K562 (cell line): ENCODE results near the gene HNRNPA2B1. TPM values are rescaled to one million over a fixed set of nuclear protein-coding genes. Genes with fewer than 3 reads are reported as not detected.
A peak's percentile ranks its signal among the peaks of the same experiment; 100 is the strongest.

Experiments used
- ARID2 ChIP-seq: fragments of 450-650 bp; IDR thresholded peaks from 2 replicates; pipeline ENCODE4 v1.6.1; 2017; ENCODE audit warnings: antibody characterized with exemption, mild to moderate bottlenecking
- BHLHE40 ChIP-seq: IDR thresholded peaks from 2 replicates; pipeline ENCODE4 v1.6.1; 2011; ENCODE audit warnings: low read length, improper control_type of control experiment
- CSDE1 ChIP-seq, 2 experiments: fragments of 450-650 bp; IDR thresholded peaks; 2 replicates each; pipeline ENCODE4 v1.6.1; 2016; ENCODE audit warnings: mild to moderate bottlenecking in 1 of 2
- FOXJ2 ChIP-seq: fragments of 200-800 bp; sonication (Bioruptor generic); IDR thresholded peaks from 2 replicates; pipeline ENCODE4 v1.6.1; 2016; ENCODE audit warnings: missing genetic modification characterization, missing compliant biosample characterization
- GTF2E2 ChIP-seq: fragments of 200-800 bp; sonication (Bioruptor generic); IDR thresholded peaks from 2 replicates; pipeline ENCODE4 v1.6.1; 2016; ENCODE audit warnings: missing genetic modification characterization, missing compliant biosample characterization
- HMG20A ChIP-seq: fragments of 450-650 bp; formaldehyde crosslinking; conservative IDR thresholded peaks from 2 replicates; pipeline ENCODE4 v1.4.0; 2020; ENCODE audit warnings: mild to moderate bottlenecking, mixed read lengths
- HSF4 ChIP-seq: fragments of 250-450 bp; sonication (Bioruptor Pico); IDR thresholded peaks from 2 replicates; pipeline ENCODE4 v2.1.2; 2022; ENCODE audit warnings: mild to moderate bottlenecking, moderate library complexity, borderline replicate concordance
- MED1 ChIP-seq: sonication (generic); formaldehyde crosslinking; IDR thresholded peaks from 2 replicates; pipeline ENCODE4 v1.8.1; 2023; ENCODE audit warnings: missing genetic modification reagents, borderline replicate concordance
- MTA2 ChIP-seq: fragments of 450-650 bp; IDR thresholded peaks from 2 replicates; pipeline ENCODE4 v1.6.1; 2016; ENCODE audit warnings: low read depth
- NR1H2 ChIP-seq: sonication (generic); formaldehyde crosslinking; IDR thresholded peaks from 2 replicates; pipeline ENCODE4 v1.4.0; 2020; ENCODE audit warnings: mild to moderate bottlenecking, missing genetic modification reagents
- PHB2 ChIP-seq: fragments of 450-650 bp; IDR thresholded peaks from 2 replicates; pipeline ENCODE4 v1.6.1; 2017; ENCODE audit warnings: low read depth
- PYGO2 ChIP-seq: fragments of 450-650 bp; IDR thresholded peaks from 2 replicates; pipeline ENCODE4 v1.6.1; 2016; ENCODE audit warnings: mild to moderate bottlenecking, missing genetic modification characterization, moderate library complexity, missing compliant biosample characterization
- SIN3A ChIP-seq, 2 experiments: fragments of 150-350 bp in 1 of 2; IDR thresholded peaks; 2 replicates each; pipeline ENCODE4 v1.6.1; 2011 to 2016; ENCODE audit warnings: borderline replicate concordance in 2 of 2, low read depth in 2 of 2, low read length in 2 of 2, mild to moderate bottlenecking in 2 of 2, moderate library complexity in 2 of 2; ENCODE audit not compliant: control insufficient read depth in 1 of 2
- SRSF1 ChIP-seq: fragments of 200-400 bp; formaldehyde crosslinking; IDR thresholded peaks from 2 replicates; pipeline ENCODE4 v1.6.1; 2017; ENCODE audit warnings: mild to moderate bottlenecking, low read depth, low read length, moderate library complexity
- ZNF134 ChIP-seq: fragments of 250-450 bp; sonication (Bioruptor Pico); conservative IDR thresholded peaks from 2 replicates; pipeline ENCODE4 v1.4.0; 2020
- ZNF274 ChIP-seq: IDR thresholded peaks from 2 replicates; pipeline ENCODE4 v1.6.1; 2011; ENCODE audit warnings: low read depth, mild to moderate bottlenecking, low read length, moderate library complexity, borderline replicate concordance
- ZNF717 ChIP-seq: fragments of 250-450 bp; sonication (Bioruptor Pico); IDR thresholded peaks from 2 replicates; pipeline ENCODE4 v1.5.0; 2021
- ZSCAN32 ChIP-seq: fragments of 450-650 bp; formaldehyde crosslinking; IDR thresholded peaks from 2 replicates; pipeline ENCODE4 v1.4.0; 2020; ENCODE audit warnings: mild to moderate bottlenecking, moderate library complexity
- polyA plus RNA-seq, 8 experiments: library from polyadenylated mRNA; depleted of rRNA in 4 of 8; stranded (reverse) in 5 of 8; unstranded in 3 of 8; fragments of >200 nt; fragmentation: Nextera tagmentation in 2 of 8; fragmentation: Illumina TruSeq in 1 of 8; extraction: Ambion mirVana in 2 of 8; extraction: Trizol in 1 of 8; gene quantifications; 2 replicates each; pipeline versions ENCODE4 v1.2.1 to v1.2.3, GENCODE V29; 2011 to 2014; ENCODE audit warnings: inconsistent platforms in 1 of 8, missing spikeins in 1 of 8
- total RNA-seq, 7 experiments: library from RNA; depleted of rRNA in 6 of 7; stranded (reverse); fragments of >200 nt in 6 of 7; fragmentation: Illumina TruSeq in 2 of 7; extraction: Trizol in 2 of 7; gene quantifications; 2 replicates each; pipeline versions ENCODE4 v1.2.1 to v1.2.3, GENCODE V29; 2011 to 2021; ENCODE audit warnings: low replicate concordance in 1 of 7
- TF ChIP-seq, protein P1 (sequence below): fragments of 250-450 bp; sonication (Bioruptor Pico); IDR thresholded peaks from 2 replicates; pipeline ENCODE4 v1.8.0; 2021; ENCODE audit warnings: moderate library complexity, mild to moderate bottlenecking, inconsistent platforms
- TF ChIP-seq, protein P2 (sequence below): fragments of 450-650 bp; IDR thresholded peaks from 2 replicates; pipeline ENCODE4 v1.6.1; 2016; ENCODE audit warnings: low read depth

Gene HNRNPA2B1
- total and polyA plus RNA-seq, 9 of the 15 experiments (the other 6 are each of a cell fraction or from before 2014, with no cell fraction given): 630 to 1,989 (median 865) TPM

- TF ChIP-seq FOXJ2 (tag): no peak
- peak; percentile 88 for TF ChIP-seq ZSCAN32 (CRISPR knock-in tag)
- TF ChIP-seq MTA2: no peak
- TF ChIP-seq ZNF717 (CRISPR knock-in tag): 0 out of 2 replicates have a peak, but pooled peaks have one; percentile 7
- TF ChIP-seq CSDE1 (IDR thresholded peaks at IDR 0.05): no peak
- no peak for TF ChIP-seq BHLHE40
- no peak for TF ChIP-seq NR1H2 (CRISPR knock-in tag)
- no peak for TF ChIP-seq SRSF1
- TF ChIP-seq ARID2: no peak
- TF ChIP-seq ZNF274: no peak
- TF ChIP-seq ZNF134: no peak
- TF ChIP-seq MED1: no peak
- TF ChIP-seq PYGO2 (tag): no peak
- TF ChIP-seq SIN3A (IDR thresholded peaks at IDR 0.05; ENCODE audit: borderline replicate concordance in 2 of 2, control insufficient read depth in 1 of 2, low read depth in 2 of 2, low read length in 2 of 2): peak; percentile 29 to 45; a peak in 2 of 4 replicates
- no peak for TF ChIP-seq PHB2
- TF ChIP-seq, protein P1, sequence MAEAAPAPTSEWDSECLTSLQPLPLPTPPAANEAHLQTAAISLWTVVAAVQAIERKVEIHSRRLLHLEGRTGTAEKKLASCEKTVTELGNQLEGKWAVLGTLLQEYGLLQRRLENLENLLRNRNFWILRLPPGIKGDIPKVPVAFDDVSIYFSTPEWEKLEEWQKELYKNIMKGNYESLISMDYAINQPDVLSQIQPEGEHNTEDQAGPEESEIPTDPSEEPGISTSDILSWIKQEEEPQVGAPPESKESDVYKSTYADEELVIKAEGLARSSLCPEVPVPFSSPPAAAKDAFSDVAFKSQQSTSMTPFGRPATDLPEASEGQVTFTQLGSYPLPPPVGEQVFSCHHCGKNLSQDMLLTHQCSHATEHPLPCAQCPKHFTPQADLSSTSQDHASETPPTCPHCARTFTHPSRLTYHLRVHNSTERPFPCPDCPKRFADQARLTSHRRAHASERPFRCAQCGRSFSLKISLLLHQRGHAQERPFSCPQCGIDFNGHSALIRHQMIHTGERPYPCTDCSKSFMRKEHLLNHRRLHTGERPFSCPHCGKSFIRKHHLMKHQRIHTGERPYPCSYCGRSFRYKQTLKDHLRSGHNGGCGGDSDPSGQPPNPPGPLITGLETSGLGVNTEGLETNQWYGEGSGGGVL: no peak
- no peak for TF ChIP-seq HSF4
- TF ChIP-seq, protein P2, sequence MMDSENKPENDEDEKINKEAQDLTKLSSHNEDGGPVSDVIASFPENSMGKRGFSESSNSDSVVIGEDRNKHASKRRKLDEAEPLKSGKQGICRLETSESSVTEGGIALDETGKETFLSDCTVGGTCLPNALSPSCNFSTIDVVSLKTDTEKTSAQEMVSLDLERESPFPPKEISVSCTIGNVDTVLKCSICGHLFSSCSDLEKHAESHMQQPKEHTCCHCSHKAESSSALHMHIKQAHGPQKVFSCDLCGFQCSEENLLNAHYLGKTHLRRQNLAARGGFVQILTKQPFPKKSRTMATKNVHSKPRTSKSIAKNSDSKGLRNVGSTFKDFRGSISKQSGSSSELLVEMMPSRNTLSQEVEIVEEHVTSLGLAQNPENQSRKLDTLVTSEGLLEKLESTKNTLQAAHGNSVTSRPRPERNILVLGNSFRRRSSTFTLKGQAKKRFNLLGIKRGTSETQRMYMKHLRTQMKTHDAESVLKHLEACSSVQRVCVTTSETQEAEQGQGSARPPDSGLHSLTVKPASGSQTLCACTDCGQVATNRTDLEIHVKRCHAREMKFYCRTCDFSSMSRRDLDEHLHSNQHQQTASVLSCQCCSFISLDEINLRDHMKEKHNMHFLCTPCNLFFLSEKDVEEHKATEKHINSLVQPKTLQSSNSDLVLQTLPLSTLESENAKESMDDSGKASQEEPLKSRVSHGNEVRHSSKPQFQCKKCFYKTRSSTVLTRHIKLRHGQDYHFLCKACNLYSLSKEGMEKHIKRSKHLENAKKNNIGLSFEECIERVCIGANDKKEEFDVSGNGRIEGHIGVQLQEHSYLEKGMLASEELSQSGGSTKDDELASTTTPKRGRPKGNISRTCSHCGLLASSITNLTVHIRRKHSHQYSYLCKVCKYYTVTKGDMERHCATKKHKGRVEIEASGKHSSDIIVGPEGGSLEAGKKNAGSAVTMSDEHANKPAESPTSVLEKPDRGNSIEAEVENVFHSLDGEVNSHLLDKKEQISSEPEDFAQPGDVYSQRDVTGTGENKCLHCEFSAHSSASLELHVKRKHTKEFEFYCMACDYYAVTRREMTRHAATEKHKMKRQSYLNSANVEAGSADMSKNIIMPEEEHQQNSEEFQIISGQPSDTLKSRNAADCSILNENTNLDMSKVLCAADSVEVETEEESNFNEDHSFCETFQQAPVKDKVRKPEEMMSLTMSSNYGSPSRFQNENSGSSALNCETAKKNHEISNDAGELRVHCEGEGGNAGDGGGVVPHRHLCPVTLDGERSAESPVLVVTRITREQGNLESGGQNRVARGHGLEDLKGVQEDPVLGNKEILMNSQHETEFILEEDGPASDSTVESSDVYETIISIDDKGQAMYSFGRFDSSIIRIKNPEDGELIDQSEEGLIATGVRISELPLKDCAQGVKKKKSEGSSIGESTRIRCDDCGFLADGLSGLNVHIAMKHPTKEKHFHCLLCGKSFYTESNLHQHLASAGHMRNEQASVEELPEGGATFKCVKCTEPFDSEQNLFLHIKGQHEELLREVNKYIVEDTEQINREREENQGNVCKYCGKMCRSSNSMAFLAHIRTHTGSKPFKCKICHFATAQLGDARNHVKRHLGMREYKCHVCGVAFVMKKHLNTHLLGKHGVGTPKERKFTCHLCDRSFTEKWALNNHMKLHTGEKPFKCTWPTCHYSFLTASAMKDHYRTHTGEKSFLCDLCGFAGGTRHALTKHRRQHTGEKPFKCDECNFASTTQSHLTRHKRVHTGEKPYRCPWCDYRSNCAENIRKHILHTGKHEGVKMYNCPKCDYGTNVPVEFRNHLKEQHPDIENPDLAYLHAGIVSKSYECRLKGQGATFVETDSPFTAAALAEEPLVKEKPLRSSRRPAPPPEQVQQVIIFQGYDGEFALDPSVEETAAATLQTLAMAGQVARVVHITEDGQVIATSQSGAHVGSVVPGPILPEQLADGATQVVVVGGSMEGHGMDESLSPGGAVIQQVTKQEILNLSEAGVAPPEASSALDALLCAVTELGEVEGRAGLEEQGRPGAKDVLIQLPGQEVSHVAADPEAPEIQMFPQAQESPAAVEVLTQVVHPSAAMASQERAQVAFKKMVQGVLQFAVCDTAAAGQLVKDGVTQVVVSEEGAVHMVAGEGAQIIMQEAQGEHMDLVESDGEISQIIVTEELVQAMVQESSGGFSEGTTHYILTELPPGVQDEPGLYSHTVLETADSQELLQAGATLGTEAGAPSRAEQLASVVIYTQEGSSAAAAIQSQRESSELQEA: no peak
- no peak for TF ChIP-seq GTF2E2 (tag)
- no peak; the same call in 1 of the 2 replicates for TF ChIP-seq HMG20A (CRISPR knock-in tag)
Observed at GRCh38 chr7:26187380-26188205, 13.0 kb downstream of the HNRNPA2B1 start (continued).
